Upper lobe of left lung (tissue), 4 donors: ENCODE results near the gene AGTR2.

Experiments used
- EP300 ChIP-seq, 4 donors: sonication (generic); formaldehyde crosslinking; IDR thresholded peaks; one replicate each; pipeline ENCODE4 v1.5.1; 2017; ENCODE audit warnings: antibody characterized with exemption in 4 of 4, control low read depth in 2 of 4
- POLR2A ChIP-seq, 4 donors: fragments of 450-650 bp; IDR thresholded peaks; one replicate each; pipeline ENCODE4 v1.5.1; 2016 to 2017; ENCODE audit warnings: antibody characterized with exemption in 4 of 4, mild to moderate bottlenecking in 2 of 4
- POLR2AphosphoS5 ChIP-seq, 2 donors: sonication (generic); formaldehyde crosslinking; IDR thresholded peaks; one replicate each; pipeline ENCODE4 v1.5.1; 2017; ENCODE audit warnings: antibody characterized with exemption in 2 of 2
- TF ChIP-seq, protein P1 (sequence below), 6 experiments: fragments of 450-650 bp in 4 of 6; fragments of 200-600 bp in 2 of 6; sonication (generic) in 2 of 6; IDR thresholded peaks; one replicate each; pipeline ENCODE4 v1.5.1; 2016 to 2019; ENCODE audit warnings: antibody characterized with exemption in 6 of 6

DNA sequence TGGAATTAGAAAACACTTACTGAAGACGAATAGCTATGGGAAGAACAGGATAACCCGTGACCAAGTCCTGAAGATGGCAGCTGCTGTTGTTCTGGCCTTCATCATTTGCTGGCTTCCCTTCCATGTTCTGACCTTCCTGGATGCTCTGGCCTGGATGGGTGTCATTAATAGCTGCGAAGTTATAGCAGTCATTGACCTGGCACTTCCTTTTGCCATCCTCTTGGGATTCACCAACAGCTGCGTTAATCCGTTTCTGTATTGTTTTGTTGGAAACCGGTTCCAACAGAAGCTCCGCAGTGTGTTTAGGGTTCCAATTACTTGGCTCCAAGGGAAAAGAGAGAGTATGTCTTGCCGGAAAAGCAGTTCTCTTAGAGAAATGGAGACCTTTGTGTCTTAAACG is 2.4 kb downstream of the AGTR2 start:
- TF ChIP-seq, protein P1, sequence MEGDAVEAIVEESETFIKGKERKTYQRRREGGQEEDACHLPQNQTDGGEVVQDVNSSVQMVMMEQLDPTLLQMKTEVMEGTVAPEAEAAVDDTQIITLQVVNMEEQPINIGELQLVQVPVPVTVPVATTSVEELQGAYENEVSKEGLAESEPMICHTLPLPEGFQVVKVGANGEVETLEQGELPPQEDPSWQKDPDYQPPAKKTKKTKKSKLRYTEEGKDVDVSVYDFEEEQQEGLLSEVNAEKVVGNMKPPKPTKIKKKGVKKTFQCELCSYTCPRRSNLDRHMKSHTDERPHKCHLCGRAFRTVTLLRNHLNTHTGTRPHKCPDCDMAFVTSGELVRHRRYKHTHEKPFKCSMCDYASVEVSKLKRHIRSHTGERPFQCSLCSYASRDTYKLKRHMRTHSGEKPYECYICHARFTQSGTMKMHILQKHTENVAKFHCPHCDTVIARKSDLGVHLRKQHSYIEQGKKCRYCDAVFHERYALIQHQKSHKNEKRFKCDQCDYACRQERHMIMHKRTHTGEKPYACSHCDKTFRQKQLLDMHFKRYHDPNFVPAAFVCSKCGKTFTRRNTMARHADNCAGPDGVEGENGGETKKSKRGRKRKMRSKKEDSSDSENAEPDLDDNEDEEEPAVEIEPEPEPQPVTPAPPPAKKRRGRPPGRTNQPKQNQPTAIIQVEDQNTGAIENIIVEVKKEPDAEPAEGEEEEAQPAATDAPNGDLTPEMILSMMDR (IDR thresholded peaks at IDR 0.05): no peak
- no peak for TF ChIP-seq POLR2A (IDR thresholded peaks at IDR 0.05)
- no peak for TF ChIP-seq POLR2AphosphoS5 (IDR thresholded peaks at IDR 0.05)
- TF ChIP-seq EP300 (IDR thresholded peaks at IDR 0.05): no peak
